ENCODE results near the gene RTKN. TPM values are rescaled to one million over a fixed set of nuclear protein-coding genes. Genes with fewer than 3 reads are reported as not detected.
"Not testable (repeated sequence)": the region's sequence is repeated elsewhere in the genome, so short reads cannot be mapped to it uniquely, and the experiment has no call there.

RTKN gene
- total RNA-seq, 4 donors from 2014 or later, result 44.9 to 71.8 (median 48.3) TPM

GRCh38 chr2:74447230-74447999 lies 5.7 kb upstream of the RTKN start:
- intact Hi-C loops (cut with DNase I; ENCODE audit: low total_unique reads), result no loop called here
- TF ChIP-seq, protein P1, sequence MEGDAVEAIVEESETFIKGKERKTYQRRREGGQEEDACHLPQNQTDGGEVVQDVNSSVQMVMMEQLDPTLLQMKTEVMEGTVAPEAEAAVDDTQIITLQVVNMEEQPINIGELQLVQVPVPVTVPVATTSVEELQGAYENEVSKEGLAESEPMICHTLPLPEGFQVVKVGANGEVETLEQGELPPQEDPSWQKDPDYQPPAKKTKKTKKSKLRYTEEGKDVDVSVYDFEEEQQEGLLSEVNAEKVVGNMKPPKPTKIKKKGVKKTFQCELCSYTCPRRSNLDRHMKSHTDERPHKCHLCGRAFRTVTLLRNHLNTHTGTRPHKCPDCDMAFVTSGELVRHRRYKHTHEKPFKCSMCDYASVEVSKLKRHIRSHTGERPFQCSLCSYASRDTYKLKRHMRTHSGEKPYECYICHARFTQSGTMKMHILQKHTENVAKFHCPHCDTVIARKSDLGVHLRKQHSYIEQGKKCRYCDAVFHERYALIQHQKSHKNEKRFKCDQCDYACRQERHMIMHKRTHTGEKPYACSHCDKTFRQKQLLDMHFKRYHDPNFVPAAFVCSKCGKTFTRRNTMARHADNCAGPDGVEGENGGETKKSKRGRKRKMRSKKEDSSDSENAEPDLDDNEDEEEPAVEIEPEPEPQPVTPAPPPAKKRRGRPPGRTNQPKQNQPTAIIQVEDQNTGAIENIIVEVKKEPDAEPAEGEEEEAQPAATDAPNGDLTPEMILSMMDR (IDR thresholded peaks at IDR 0.05), result no peak
- TF ChIP-seq POLR2A (IDR thresholded peaks at IDR 0.05), result no peak
- 84 to 93% methylated on average over 5 of the region's 5 CpGs for WGBS, 2 donors
- DNase-seq (ENCODE audit: low spot score in 2 of 2), result no peak
- no peak overlapping the region for H3K4me3 ChIP-seq (ENCODE audit: low read depth, poor library complexity, severe bottlenecking)

- no peak for DNase-seq (ENCODE audit: low spot score in 2 of 2)
- 40 to 44% methylated on average over 5 of the region's 5 CpGs for WGBS, 2 donors
- intact Hi-C loops (cut with DNase I; ENCODE audit: low total_unique reads), result no loop called here
These were observed 3.0 kb upstream of the RTKN start for GRCh38 chr2:74444498-74445318.

DNA sequence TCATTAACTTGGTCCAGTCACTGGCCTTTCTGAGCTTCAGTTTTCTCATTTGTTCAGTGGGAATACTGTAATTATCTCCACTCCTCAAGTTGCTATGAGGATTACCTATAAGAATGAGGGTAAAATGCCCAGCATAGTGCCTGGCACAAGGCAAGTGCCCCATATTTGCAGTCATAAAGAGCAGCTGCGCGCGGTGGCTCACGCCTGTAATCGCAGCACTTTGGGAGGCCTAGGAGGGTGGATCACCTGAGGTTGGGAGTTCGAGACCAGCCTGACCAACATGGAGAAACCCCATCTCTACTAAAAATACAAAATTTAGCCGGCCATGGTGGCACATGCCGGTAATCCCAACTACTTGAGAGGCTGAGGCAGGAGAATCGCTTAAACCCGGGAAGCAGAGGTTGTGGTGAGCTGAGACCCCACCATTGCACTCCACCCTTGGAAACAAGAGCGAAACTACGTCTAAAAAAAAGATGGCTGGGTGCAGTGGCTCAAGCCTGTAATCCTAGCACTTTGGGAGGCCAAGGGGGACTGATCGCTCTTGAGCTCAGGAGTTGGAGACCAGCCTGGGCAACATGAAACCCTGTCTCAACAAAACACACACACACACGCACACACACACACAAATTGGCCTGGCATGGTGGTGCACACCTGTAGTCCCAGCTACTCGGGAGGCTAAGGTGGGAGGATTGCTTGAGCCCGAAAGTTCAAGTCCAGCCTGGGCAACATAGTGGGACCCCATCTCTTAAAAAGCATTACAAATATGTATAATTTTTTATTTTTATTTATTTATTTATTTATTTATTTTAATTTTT lies 953 bp upstream of the RTKN start:
- intact Hi-C loops (cut with DNase I; ENCODE audit: low total_unique reads); H3K4me3 ChIP-seq (ENCODE audit: low read depth, poor library complexity, severe bottlenecking); DNase-seq (ENCODE audit: low spot score in 2 of 2): not testable (repeated sequence)
- WGBS, 2 donors, result 90 to 91% methylated on average over 16 of the region's 16 CpGs

More at GRCh38 chr2:74444498-74445318, 3.0 kb upstream of the RTKN start:
- TF ChIP-seq, protein P1 (IDR thresholded peaks at IDR 0.05), result no peak
- TF ChIP-seq POLR2A (IDR thresholded peaks at IDR 0.05), result no peak
- H3K4me3 ChIP-seq (ENCODE audit: low read depth, poor library complexity, severe bottlenecking), result no peak overlapping the region

DNA sequence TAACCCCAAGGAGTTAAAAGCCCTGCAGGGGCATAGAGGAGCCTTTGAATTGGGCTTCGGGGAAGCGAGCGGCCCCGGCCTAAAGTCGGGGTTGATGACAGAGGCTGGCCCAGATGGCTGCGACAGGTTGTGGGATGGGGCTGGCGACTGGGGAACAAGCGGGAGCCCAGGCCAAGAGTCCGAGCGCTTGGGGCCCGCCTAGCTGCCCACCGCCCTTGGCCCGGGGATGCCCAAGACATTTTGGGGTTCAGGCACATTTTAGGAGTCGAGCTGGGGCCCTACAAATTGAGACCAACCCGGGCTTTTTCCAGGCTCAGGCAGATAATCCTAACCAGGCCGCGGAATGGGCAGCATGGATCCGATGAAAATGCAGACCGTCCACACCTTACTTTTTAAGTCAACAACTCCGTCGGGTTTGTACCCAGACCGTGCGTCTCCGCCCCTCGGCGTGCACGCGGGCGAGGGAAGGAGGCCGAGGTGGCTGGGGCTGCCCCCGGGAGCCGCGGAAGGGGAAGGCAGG lies 507 bp downstream of the RTKN start:
- no peak for TF ChIP-seq POLR2A (IDR thresholded peaks at IDR 0.05)
- TF ChIP-seq, protein P1 (IDR thresholded peaks at IDR 0.05), result no peak
- intact Hi-C loops (cut with DNase I; ENCODE audit: low total_unique reads), result no loop called here
- WGBS, 2 donors, result 17 to 29% methylated on average over 28 to 29 of the region's 33 CpGs
- H3K4me3 ChIP-seq (ENCODE audit: low read depth, poor library complexity, severe bottlenecking), result peak overlapping the region; percentile 24
- no peak for DNase-seq (ENCODE audit: low spot score in 2 of 2)

DNA sequence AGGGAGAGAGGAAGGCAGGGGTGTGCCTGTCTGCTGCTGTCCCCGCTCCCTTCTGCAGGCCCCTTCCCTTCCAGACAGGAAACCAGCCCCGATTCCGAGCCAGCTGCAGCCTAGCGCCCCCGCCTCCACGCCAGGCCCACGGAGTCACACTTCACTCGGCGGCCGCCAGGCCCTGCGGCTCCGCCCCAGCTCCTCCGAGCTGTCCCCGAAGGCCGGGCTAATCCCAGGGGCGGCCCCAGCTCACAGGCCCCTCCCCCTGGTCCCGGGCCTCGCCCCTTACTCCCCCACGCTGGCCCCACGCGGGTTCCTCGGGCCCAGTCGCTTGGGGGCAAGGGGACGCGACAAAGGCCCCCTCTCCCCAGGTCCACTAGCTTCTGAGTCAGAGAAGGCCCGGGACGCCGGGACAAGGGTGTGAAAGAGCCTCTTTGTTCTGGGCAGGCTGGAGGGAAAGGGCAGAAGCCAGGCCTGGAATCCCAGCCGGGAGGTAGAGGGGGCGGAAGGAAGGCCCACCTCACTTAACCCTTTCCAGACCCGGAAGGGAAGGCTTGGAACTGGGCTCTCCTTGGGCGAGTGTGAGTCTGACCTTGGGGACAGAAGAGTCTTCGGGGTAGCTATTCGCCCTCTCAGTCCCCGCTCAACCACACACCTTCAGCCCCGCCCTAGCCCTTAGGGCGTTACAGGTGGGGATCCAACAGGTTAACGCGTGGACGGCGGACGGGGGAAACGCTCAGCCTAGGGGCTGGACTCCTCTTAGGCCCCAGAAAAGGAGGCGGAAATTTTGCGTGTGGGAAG lies 1.2 kb downstream of the RTKN start:
- peak; percentile 74 to 97 for DNase-seq (ENCODE audit: low spot score in 2 of 2)
- no peak for TF ChIP-seq POLR2A (IDR thresholded peaks at IDR 0.05)
- TF ChIP-seq, protein P1 (IDR thresholded peaks at IDR 0.05), result no peak
- WGBS, 2 donors, result 6 to 9% methylated on average over 29 to 42 of the region's 45 CpGs
- peak overlapping the region; percentile 24 for H3K4me3 ChIP-seq (ENCODE audit: low read depth, poor library complexity, severe bottlenecking)
- intact Hi-C loops (cut with DNase I; ENCODE audit: low total_unique reads), result no loop called here

All from lower leg skin (tissue), 4 donors.